DOHH2 (cell line): ENCODE results near the gene HLA-DRA.

Experiments
- EZH2phosphoT487 ChIP-seq: fragments of 200-600 bp; sonication (generic); IDR thresholded peaks from 2 replicates; pipeline ENCODE4 v1.6.1; 2017; ENCODE audit warnings: borderline replicate concordance, mild to moderate bottlenecking, antibody characterized with exemption, low read length, moderate library complexity, mixed read lengths
- TF ChIP-seq, protein P1 (sequence below): fragments of 200-600 bp; sonication (generic); IDR thresholded peaks from one replicate; pipeline ENCODE4 v1.5.1; 2014; ENCODE audit warnings: antibody characterized with exemption, mild to moderate bottlenecking, low read depth, low read length; ENCODE audit not compliant: poor library complexity, severe bottlenecking

DNA sequence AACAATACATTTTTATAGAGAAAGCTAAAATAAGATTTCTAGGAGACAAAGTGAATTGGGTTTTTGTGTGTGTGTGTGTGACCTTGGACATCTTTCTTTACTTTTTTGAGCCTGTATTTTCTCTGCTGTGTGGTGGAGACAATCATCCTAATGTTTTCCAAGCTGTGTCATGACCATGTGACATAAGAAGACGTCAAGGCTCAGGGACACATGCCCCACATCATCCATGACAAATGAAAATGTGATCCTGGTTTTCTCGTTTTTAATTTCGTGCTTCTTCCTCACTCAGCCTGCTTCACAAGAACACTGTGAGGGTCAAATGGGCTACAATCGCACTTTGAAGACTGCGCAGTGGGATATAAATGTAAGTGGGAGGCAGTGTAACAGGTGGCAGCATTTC, 28.8 kb upstream of the HLA-DRA start:
- TF ChIP-seq, protein P1, sequence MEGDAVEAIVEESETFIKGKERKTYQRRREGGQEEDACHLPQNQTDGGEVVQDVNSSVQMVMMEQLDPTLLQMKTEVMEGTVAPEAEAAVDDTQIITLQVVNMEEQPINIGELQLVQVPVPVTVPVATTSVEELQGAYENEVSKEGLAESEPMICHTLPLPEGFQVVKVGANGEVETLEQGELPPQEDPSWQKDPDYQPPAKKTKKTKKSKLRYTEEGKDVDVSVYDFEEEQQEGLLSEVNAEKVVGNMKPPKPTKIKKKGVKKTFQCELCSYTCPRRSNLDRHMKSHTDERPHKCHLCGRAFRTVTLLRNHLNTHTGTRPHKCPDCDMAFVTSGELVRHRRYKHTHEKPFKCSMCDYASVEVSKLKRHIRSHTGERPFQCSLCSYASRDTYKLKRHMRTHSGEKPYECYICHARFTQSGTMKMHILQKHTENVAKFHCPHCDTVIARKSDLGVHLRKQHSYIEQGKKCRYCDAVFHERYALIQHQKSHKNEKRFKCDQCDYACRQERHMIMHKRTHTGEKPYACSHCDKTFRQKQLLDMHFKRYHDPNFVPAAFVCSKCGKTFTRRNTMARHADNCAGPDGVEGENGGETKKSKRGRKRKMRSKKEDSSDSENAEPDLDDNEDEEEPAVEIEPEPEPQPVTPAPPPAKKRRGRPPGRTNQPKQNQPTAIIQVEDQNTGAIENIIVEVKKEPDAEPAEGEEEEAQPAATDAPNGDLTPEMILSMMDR = no peak
- TF ChIP-seq EZH2phosphoT487 = no peak
